Common myeloid progenitor, CD34-positive (primary cell): ENCODE results near the gene SYNE1.

Experiments used
- CTCF ChIA-PET: fragments of 350-600 bp; sonication (Branson Sonifier 250); formaldehyde crosslinking; loops from one replicate; lab custom pipeline; 2021; ENCODE audit warnings: antibody characterized with exemption; lab: Charles Lee
- POLR2A ChIA-PET: fragments of 350-600 bp; sonication (Branson Sonifier 250); formaldehyde crosslinking; loops from one replicate; lab custom pipeline; 2021; ENCODE audit warnings: antibody characterized with exemption; lab: Charles Lee
- DNase-seq, 3 donors: peaks; one replicate each; pipeline versions ENCODE4 v3.0.0 to v3.0.0-alpha.2; 2013
- H3K27ac ChIP-seq, 2 experiments: 1 replicate in 1 of 2; 2 replicates in 1 of 2; pipeline ENCODE4 v1.7.0; 2013; ENCODE audit warnings: inconsistent platforms in 2 of 2, low read length in 2 of 2, mild to moderate bottlenecking in 2 of 2, low read depth in 1 of 2, moderate library complexity in 1 of 2; ENCODE audit not compliant: severe bottlenecking in 2 of 2, insufficient read depth in 1 of 2, poor library complexity in 1 of 2
- H3K27me3 ChIP-seq, 5 experiments: replicated peaks in 2 of 5; 1 replicate in 3 of 5; 2 replicates in 2 of 5; pipeline versions ENCODE4 v1.6.1 to v1.7.0; 2013; ENCODE audit warnings: low read length in 4 of 5, mild to moderate bottlenecking in 2 of 5, moderate library complexity in 2 of 5, inconsistent platforms in 1 of 5; ENCODE audit not compliant: insufficient read depth in 5 of 5, control insufficient read depth in 4 of 5
- H3K36me3 ChIP-seq, 4 experiments: 1 replicate in 2 of 4; 2 replicates in 2 of 4; pipeline versions ENCODE4 v1.6.1 to v1.7.0; 2013; ENCODE audit warnings: low read length in 3 of 4, control low read depth in 1 of 4, mild to moderate bottlenecking in 1 of 4; ENCODE audit not compliant: control insufficient read depth in 4 of 4, insufficient read depth in 4 of 4
- H3K4me1 ChIP-seq, 4 experiments: 1 replicate in 3 of 4; 2 replicates in 1 of 4; pipeline versions ENCODE4 v1.6.1 to v1.7.1; 2013; ENCODE audit warnings: low read length in 3 of 4, mild to moderate bottlenecking in 3 of 4, control low read depth in 1 of 4, inconsistent platforms in 1 of 4, moderate library complexity in 1 of 4; ENCODE audit not compliant: control insufficient read depth in 4 of 4, insufficient read depth in 4 of 4; ENCODE audit errors: control extremely low read depth in 1 of 4
- H3K4me3 ChIP-seq, 7 experiments: 1 replicate in 4 of 7; 2 replicates in 3 of 7; pipeline versions ENCODE4 v1.5.1 to v1.7.0; 2013; ENCODE audit warnings: mild to moderate bottlenecking in 7 of 7, low read length in 6 of 7, moderate library complexity in 6 of 7, inconsistent platforms in 2 of 7, low read depth in 2 of 7, control low read depth in 1 of 7; ENCODE audit not compliant: insufficient read depth in 4 of 7, control insufficient read depth in 1 of 7; ENCODE audit errors: extremely low read depth in 1 of 7
- H3K9me3 ChIP-seq, 5 experiments: 1 replicate in 4 of 5; 2 replicates in 1 of 5; pipeline versions ENCODE4 v1.6.1 to v1.7.1; 2013; ENCODE audit warnings: low read length in 4 of 5, mild to moderate bottlenecking in 2 of 5, inconsistent platforms in 1 of 5, low read depth in 1 of 5, moderate library complexity in 1 of 5; ENCODE audit not compliant: control insufficient read depth in 4 of 5, insufficient read depth in 2 of 5; ENCODE audit errors: control extremely low read depth in 1 of 5
- WGBS: methylation state at CpG from one replicate; pipeline ENCODE4 v1.1.5; 2013; ENCODE audit not compliant: insufficient coverage; 5-methylcytosine and 5-hydroxymethylcytosine counted together

SYNE1 gene

GRCh38 chr6:152186840-152187239, 450.3 kb downstream of the SYNE1 start:
- POLR2A ChIA-PET, result no interaction called here
- CTCF ChIA-PET, result no interaction called here
- 100% methylated on average over 2 of the region's 3 CpGs for WGBS

GRCh38 chr6:152184917-152185574, 452.1 kb downstream of the SYNE1 start:
- H3K27ac ChIP-seq, result peak overlapping the region; percentile 5 to 47
- CTCF ChIA-PET, result interaction anchor here (0.9 to 1.3 kb wide), 3 partner anchors 9 to 23 kb away, joined by 3 read pairs; no protein-coding TSS in a partner anchor
- no peaks in the 10 kb centered on the region for H3K27me3 ChIP-seq
- H3K36me3 ChIP-seq, result peaks cover 0 to 4% (median 1%) of the 10 kb centered on the region in 4 experiments
- peak in 2 of 3 donors; percentile 31 to 57 for DNase-seq
- H3K4me1 ChIP-seq, result peaks cover 7 to 18% (median 9%) of the 10 kb centered on the region in 4 experiments
- 59% methylated on average over 4 of the region's 6 CpGs for WGBS
- POLR2A ChIA-PET, result no interaction called here
- no peaks in the 10 kb centered on the region for H3K9me3 ChIP-seq
- H3K4me3 ChIP-seq, result peak overlapping the region in 1 of 7 experiments; percentile 53

More at GRCh38 chr6:152186840-152187239, 450.3 kb downstream of the SYNE1 start:
- Histone ChIP-seq H3K36me3 (peaks cover 0 to 4% (median 2%) of the 10 kb centered on the region in 4 experiments), H3K27me3 (no peaks in the 10 kb centered on the region), H3K4me3 (no peak overlapping the region), H3K9me3 (no peaks in the 10 kb centered on the region), H3K4me1 (peaks cover 7 to 18% (median 9%) of the 10 kb centered on the region in 4 experiments), H3K27ac (no peak overlapping the region)
- DNase-seq, result no peak

GRCh38 chr6:152184573-152184916, 452.6 kb downstream of the SYNE1 start:
- Histone ChIP-seq H3K36me3 (peaks cover 0 to 4% (median 2%) of the 10 kb centered on the region in 4 experiments), H3K27ac (no peak overlapping the region), H3K4me3 (no peak overlapping the region), H3K4me1 (peaks cover 7 to 18% (median 9%) of the 10 kb centered on the region in 4 experiments), H3K9me3 (no peaks in the 10 kb centered on the region), H3K27me3 (no peaks in the 10 kb centered on the region)
- no CpG with 5 or more reads among the region's 2 CpGs for WGBS
- DNase-seq, result peak in 1 of 3 donors; percentile 6
- CTCF ChIA-PET, result interaction anchor here (0.9 kb wide), 1 partner anchor 15 kb away, joined by 3 read pairs; no protein-coding TSS in a partner anchor
- POLR2A ChIA-PET, result no interaction called here

GRCh38 chr6:152180601-152181000, 456.6 kb downstream of the SYNE1 start:
- Histone ChIP-seq H3K27me3 (no peaks in the 10 kb centered on the region), H3K4me3 (no peak overlapping the region), H3K4me1 (peaks cover 7 to 13% (median 8%) of the 10 kb centered on the region in 4 experiments), H3K9me3 (no peaks in the 10 kb centered on the region), H3K27ac (no peak overlapping the region), H3K36me3 (peaks cover 3 to 10% (median 5%) of the 10 kb centered on the region in 4 experiments)
- no peak for DNase-seq
- CTCF ChIA-PET, result interaction anchor here (0.9 kb wide), 1 partner anchor 56 kb away, joined by 4 read pairs; no protein-coding TSS in a partner anchor
- POLR2A ChIA-PET, result no interaction called here
- 100% methylated on average over 1 of the region's 5 CpGs for WGBS

- CTCF ChIA-PET, result interaction anchor here (1.4 kb wide), 1 partner anchor 10 kb away, joined by 3 read pairs; no protein-coding TSS in a partner anchor
- Histone ChIP-seq H3K9me3 (peaks cover 0 to 2% (median 0%) of the 10 kb centered on the region in 5 experiments), H3K27ac (no peak overlapping the region), H3K36me3 (peaks cover 6 to 23% (median 14%) of the 10 kb centered on the region in 4 experiments), H3K27me3 (no peaks in the 10 kb centered on the region), H3K4me3 (no peak overlapping the region), H3K4me1 (no peaks in the 10 kb centered on the region)
- 89% methylated on average over 3 of the region's 4 CpGs for WGBS
- DNase-seq, result no peak
- POLR2A ChIA-PET, result no interaction called here
These were observed 460.9 kb downstream of the SYNE1 start for GRCh38 chr6:152176268-152176667.

- peaks cover 0 to 5% (median 0%) of the 10 kb centered on the region in 5 experiments for H3K9me3 ChIP-seq
- DNase-seq, result no peak
- POLR2A ChIA-PET, result no interaction called here
- no peak overlapping the region for H3K4me3 ChIP-seq
- H3K4me1 ChIP-seq, result no peaks in the 10 kb centered on the region
- 100% methylated on average over 1 of the region's 2 CpGs for WGBS
- H3K27me3 ChIP-seq, result no peaks in the 10 kb centered on the region
- no peak overlapping the region for H3K27ac ChIP-seq
- peaks cover 6 to 35% (median 16%) of the 10 kb centered on the region in 4 experiments for H3K36me3 ChIP-seq
- CTCF ChIA-PET, result no interaction called here
These were observed 463.2 kb downstream of the SYNE1 start for GRCh38 chr6:152173957-152174356.

GRCh38 chr6:152173321-152173720, 463.8 kb downstream of the SYNE1 start:
- WGBS, result 90% methylated on average over 1 of the region's 4 CpGs
- Histone ChIP-seq H3K36me3 (peaks cover 6 to 32% (median 16%) of the 10 kb centered on the region in 4 experiments), H3K4me3 (no peak overlapping the region), H3K4me1 (no peaks in the 10 kb centered on the region), H3K27me3 (no peaks in the 10 kb centered on the region), H3K9me3 (peaks cover 0 to 5% (median 0%) of the 10 kb centered on the region in 5 experiments), H3K27ac (no peak overlapping the region)
- DNase-seq, result no peak
- ChIA-PET CTCF (no interaction called here), POLR2A (no interaction called here)
